ENCODE measurements around the gene PEPD.

DNA sequence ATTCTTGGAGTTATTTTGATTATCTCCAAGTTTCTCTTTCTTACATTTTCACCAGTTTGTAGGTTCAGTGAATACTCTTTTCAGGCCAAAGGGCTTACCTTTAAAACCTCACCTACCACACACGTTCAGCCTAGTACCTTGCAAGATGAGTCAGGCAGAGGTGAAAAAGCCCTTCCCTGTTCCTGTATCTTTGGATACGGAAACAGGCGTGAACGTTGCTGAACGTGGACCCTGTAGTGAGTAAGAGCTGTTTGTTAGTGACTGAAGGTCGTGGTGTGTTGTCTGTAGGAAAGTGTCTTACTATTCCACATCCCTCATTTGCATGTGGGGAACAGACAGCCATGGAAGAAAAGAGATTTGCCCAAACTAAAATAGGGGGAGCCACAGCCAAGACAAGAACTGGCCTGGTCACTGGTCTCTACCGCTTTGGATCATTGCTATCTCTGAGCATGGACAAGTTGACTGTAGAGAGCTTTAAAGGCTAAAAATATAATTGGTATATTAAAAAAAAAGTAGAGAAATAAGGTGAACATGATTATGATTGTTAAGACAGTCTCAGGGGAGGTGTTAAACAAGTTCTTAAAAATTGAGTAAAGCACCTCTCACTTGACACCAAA lies 144.5 kb downstream of the PEPD start:
- TF ChIP-seq CEBPB (IDR thresholded peaks at IDR 0.05; ENCODE audit: borderline replicate concordance in 1 of 2, low read depth in 2 of 2, low read length in 2 of 2), result no peak
- TF ChIP-seq RAD21 (IDR thresholded peaks at IDR 0.05; ENCODE audit: insufficient read depth, low read depth, low read length), result no peak
- TF ChIP-seq, protein P1, sequence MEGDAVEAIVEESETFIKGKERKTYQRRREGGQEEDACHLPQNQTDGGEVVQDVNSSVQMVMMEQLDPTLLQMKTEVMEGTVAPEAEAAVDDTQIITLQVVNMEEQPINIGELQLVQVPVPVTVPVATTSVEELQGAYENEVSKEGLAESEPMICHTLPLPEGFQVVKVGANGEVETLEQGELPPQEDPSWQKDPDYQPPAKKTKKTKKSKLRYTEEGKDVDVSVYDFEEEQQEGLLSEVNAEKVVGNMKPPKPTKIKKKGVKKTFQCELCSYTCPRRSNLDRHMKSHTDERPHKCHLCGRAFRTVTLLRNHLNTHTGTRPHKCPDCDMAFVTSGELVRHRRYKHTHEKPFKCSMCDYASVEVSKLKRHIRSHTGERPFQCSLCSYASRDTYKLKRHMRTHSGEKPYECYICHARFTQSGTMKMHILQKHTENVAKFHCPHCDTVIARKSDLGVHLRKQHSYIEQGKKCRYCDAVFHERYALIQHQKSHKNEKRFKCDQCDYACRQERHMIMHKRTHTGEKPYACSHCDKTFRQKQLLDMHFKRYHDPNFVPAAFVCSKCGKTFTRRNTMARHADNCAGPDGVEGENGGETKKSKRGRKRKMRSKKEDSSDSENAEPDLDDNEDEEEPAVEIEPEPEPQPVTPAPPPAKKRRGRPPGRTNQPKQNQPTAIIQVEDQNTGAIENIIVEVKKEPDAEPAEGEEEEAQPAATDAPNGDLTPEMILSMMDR (IDR thresholded peaks at IDR 0.05 in 2 of 3, conservative IDR thresholded peaks at IDR 0.05 in 1 of 3; ENCODE audit: control insufficient read depth in 2 of 3, extremely low read depth in 1 of 3, insufficient read depth in 1 of 3, low read depth in 3 of 3, low read length in 3 of 3), result no peak
- TF ChIP-seq POLR2A (IDR thresholded peaks at IDR 0.05; ENCODE audit: low read depth, low read length), result no peak
- TF ChIP-seq FOXK2 (IDR thresholded peaks at IDR 0.05), result no peak
- TF ChIP-seq, protein P2, sequence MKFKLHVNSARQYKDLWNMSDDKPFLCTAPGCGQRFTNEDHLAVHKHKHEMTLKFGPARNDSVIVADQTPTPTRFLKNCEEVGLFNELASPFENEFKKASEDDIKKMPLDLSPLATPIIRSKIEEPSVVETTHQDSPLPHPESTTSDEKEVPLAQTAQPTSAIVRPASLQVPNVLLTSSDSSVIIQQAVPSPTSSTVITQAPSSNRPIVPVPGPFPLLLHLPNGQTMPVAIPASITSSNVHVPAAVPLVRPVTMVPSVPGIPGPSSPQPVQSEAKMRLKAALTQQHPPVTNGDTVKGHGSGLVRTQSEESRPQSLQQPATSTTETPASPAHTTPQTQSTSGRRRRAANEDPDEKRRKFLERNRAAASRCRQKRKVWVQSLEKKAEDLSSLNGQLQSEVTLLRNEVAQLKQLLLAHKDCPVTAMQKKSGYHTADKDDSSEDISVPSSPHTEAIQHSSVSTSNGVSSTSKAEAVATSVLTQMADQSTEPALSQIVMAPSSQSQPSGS (IDR thresholded peaks at IDR 0.05; ENCODE audit: low read length), result no peak
- TF ChIP-seq, protein P3, sequence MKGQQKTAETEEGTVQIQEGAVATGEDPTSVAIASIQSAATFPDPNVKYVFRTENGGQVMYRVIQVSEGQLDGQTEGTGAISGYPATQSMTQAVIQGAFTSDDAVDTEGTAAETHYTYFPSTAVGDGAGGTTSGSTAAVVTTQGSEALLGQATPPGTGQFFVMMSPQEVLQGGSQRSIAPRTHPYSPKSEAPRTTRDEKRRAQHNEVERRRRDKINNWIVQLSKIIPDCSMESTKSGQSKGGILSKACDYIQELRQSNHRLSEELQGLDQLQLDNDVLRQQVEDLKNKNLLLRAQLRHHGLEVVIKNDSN (IDR thresholded peaks at IDR 0.05; ENCODE audit: borderline replicate concordance, extremely low read length, insufficient read depth, low read depth, low read length), result no peak
- TF ChIP-seq FOXM1 (IDR thresholded peaks at IDR 0.05; ENCODE audit: low read depth, low read length), result no peak
- no peak for TF ChIP-seq NRF1 (conservative IDR thresholded peaks at IDR 0.05; ENCODE audit: low read depth, low read length)
- TF ChIP-seq NR2C2 (IDR thresholded peaks at IDR 0.05; ENCODE audit: borderline replicate concordance, control insufficient read depth, insufficient read length, low read depth), result no peak
